H1 (cell line): Measurements from ENCODE around the gene ZNF652. TPM values are rescaled to one million over a fixed set of nuclear protein-coding genes. Genes with fewer than 3 reads are reported as not detected.
A peak's percentile ranks its signal among the peaks of the same experiment; 100 is the strongest.

Source experiments
- CTCF ChIA-PET: fragments of 300-600 bp; sonication (Branson Sonifier 250); formaldehyde crosslinking; loops from one replicate; lab custom pipeline; 2021; ENCODE audit not compliant: partially characterized antibody; lab: Charles Lee
- POLR2A ChIA-PET: fragments of 300-600 bp; sonication (Branson Sonifier 250); formaldehyde crosslinking; loops from one replicate; lab custom pipeline; 2021; ENCODE audit warnings: inconsistent platforms; ENCODE audit not compliant: partially characterized antibody; lab: Charles Lee
- DNase-seq, 2 experiments: peaks; one replicate each; pipeline versions ENCODE4 v3.0.0 to v3.0.0-alpha.2; 2010 to 2022; ENCODE audit warnings: low spot score in 2 of 2, low read depth in 1 of 2, mixed read lengths in 1 of 2
- FAIRE-seq: peaks from 2 replicates; lab custom pipeline; 2011; peaks lifted over from hg19 to GRCh38; lab: Jason Lieb, UNC
- H2AFZ ChIP-seq: 2 replicates; pipeline ENCODE4 v1.8.1; 2012; ENCODE audit warnings: low read length, inconsistent platforms
- H2AK5ac ChIP-seq: 2 replicates; pipeline ENCODE4 v1.6.1; 2013; ENCODE audit warnings: low read depth, low read length
- H2BK120ac ChIP-seq: replicated peaks from 2 replicates; pipeline ENCODE3; 2013; ENCODE audit warnings: low read depth, low read length, inconsistent platforms
- H2BK12ac ChIP-seq: 2 replicates; pipeline ENCODE4 v1.6.1; 2013; ENCODE audit warnings: low read depth, low read length
- H2BK15ac ChIP-seq: 2 replicates; pipeline ENCODE4 v1.6.1; 2013; ENCODE audit warnings: low read length
- H2BK20ac ChIP-seq: 2 replicates; pipeline ENCODE4 v1.6.1; 2013; ENCODE audit warnings: low read length
- H2BK5ac ChIP-seq: 2 replicates; pipeline ENCODE4 v1.6.1; 2013; ENCODE audit warnings: low read depth, low read length
- H3K14ac ChIP-seq: 2 replicates; pipeline ENCODE4 v1.6.1; 2013; ENCODE audit warnings: inconsistent platforms; ENCODE audit not compliant: insufficient read length
- H3K18ac ChIP-seq: 2 replicates; pipeline ENCODE4 v1.6.1; 2013; ENCODE audit warnings: low read length; ENCODE audit errors: extremely low read depth
- H3K23ac ChIP-seq: 2 replicates; pipeline ENCODE4 v1.6.1; 2013; ENCODE audit warnings: inconsistent platforms; ENCODE audit not compliant: insufficient read length
- H3K23me2 ChIP-seq: 2 replicates; pipeline ENCODE4 v1.6.1; 2013; ENCODE audit warnings: low read depth, low read length
- H3K27ac ChIP-seq: 2 replicates; pipeline ENCODE4 v1.6.1; 2011; ENCODE audit warnings: low read depth, low read length, inconsistent platforms
- H3K27me3 ChIP-seq, 4 experiments: replicated peaks in 1 of 4; 1 replicate in 1 of 4; 2 replicates in 3 of 4; pipeline versions ENCODE4 v1.6.1 to v1.8.1; 2011 to 2013; ENCODE audit warnings: low read length in 3 of 4, mild to moderate bottlenecking in 3 of 4, inconsistent platforms in 2 of 4, mixed read lengths in 2 of 4, moderate library complexity in 1 of 4; ENCODE audit not compliant: control insufficient read depth in 3 of 4, insufficient read depth in 3 of 4; ENCODE audit errors: extremely low read depth in 1 of 4
- H3K36me3 ChIP-seq, 4 experiments: 2 replicates each; pipeline versions ENCODE4 v1.6.1 to v1.8.1; 2011 to 2013; ENCODE audit warnings: mild to moderate bottlenecking in 4 of 4, low read length in 3 of 4, moderate library complexity in 2 of 4, control low read depth in 1 of 4, inconsistent platforms in 1 of 4; ENCODE audit not compliant: insufficient read depth in 4 of 4, control insufficient read depth in 2 of 4
- H3K4ac ChIP-seq: replicated peaks from 2 replicates; pipeline ENCODE3; 2013; ENCODE audit warnings: low read length, low read depth, mixed read lengths, inconsistent platforms; ENCODE audit not compliant: insufficient read length
- H3K4me1 ChIP-seq, 4 experiments: replicated peaks in 1 of 4; 1 replicate in 1 of 4; 2 replicates in 3 of 4; pipeline versions ENCODE4 v1.6.1 to v1.8.1; 2011 to 2013; ENCODE audit warnings: low read length in 3 of 4, inconsistent platforms in 2 of 4, mixed read lengths in 1 of 4; ENCODE audit not compliant: insufficient read depth in 4 of 4, control insufficient read depth in 3 of 4
- H3K4me2 ChIP-seq, 2 experiments: 2 replicates each; pipeline versions ENCODE4 v1.6.1 to v1.8.1; 2011 to 2013; ENCODE audit warnings: low read depth in 2 of 2, low read length in 2 of 2, control low read depth in 1 of 2, inconsistent platforms in 1 of 2, mild to moderate bottlenecking in 1 of 2; ENCODE audit not compliant: insufficient read depth in 1 of 2
- H3K4me3 ChIP-seq, 4 experiments: fragments of 200-600, 300-600 bp in 1 of 4; sonication (generic), shearing (Covaris generic), sonication (Bioruptor Twin) in 1 of 4; 2 replicates each; pipeline versions ENCODE4 v1.5.1 to v1.8.1; 2011 to 2016; ENCODE audit warnings: low read length in 4 of 4, low read depth in 3 of 4, control low read depth in 2 of 4, inconsistent platforms in 2 of 4, mild to moderate bottlenecking in 2 of 4, mixed read lengths in 1 of 4, moderate library complexity in 1 of 4; ENCODE audit not compliant: insufficient read depth in 2 of 4; ENCODE audit errors: extremely low read depth in 1 of 4
- H3K56ac ChIP-seq: replicated peaks from 2 replicates; pipeline ENCODE3; 2013; ENCODE audit warnings: low read depth, mild to moderate bottlenecking, mixed read lengths, low read length, inconsistent platforms; ENCODE audit not compliant: insufficient read length
- H3K79me1 ChIP-seq: 2 replicates; pipeline ENCODE4 v1.6.1; 2013; ENCODE audit warnings: low read depth, low read length, control low read depth
- H3K79me2 ChIP-seq, 2 experiments: 2 replicates each; pipeline versions ENCODE4 v1.6.1 to v1.8.1; 2012 to 2013; ENCODE audit warnings: low read length in 2 of 2, mild to moderate bottlenecking in 2 of 2, inconsistent platforms in 1 of 2; ENCODE audit not compliant: insufficient read depth in 2 of 2, control insufficient read depth in 1 of 2
- H3K9ac ChIP-seq, 4 experiments: replicated peaks in 1 of 4; 1 replicate in 1 of 4; 2 replicates in 3 of 4; pipeline versions ENCODE4 v1.6.1 to v1.8.1; 2011 to 2013; ENCODE audit warnings: low read depth in 3 of 4, low read length in 3 of 4, control low read depth in 2 of 4, mild to moderate bottlenecking in 2 of 4, moderate library complexity in 2 of 4, inconsistent platforms in 1 of 4; ENCODE audit errors: extremely low read depth in 1 of 4
- H3K9me3 ChIP-seq, 2 experiments: 2 replicates each; pipeline versions ENCODE4 v1.6.1 to v1.8.1; 2012 to 2013; ENCODE audit warnings: mild to moderate bottlenecking in 2 of 2, moderate library complexity in 2 of 2, control low read depth in 1 of 2, inconsistent platforms in 1 of 2, low read depth in 1 of 2, low read length in 1 of 2, mixed read lengths in 1 of 2; ENCODE audit not compliant: insufficient read depth in 2 of 2
- H4K20me1 ChIP-seq, 2 experiments: replicated peaks in 1 of 2; 2 replicates each; pipeline versions ENCODE3 to v1.8.1; 2011 to 2013; ENCODE audit warnings: inconsistent platforms in 2 of 2, low read length in 2 of 2, mild to moderate bottlenecking in 1 of 2; ENCODE audit not compliant: insufficient read depth in 2 of 2, control insufficient read depth in 1 of 2
- H4K5ac ChIP-seq: 2 replicates; pipeline ENCODE4 v1.6.1; 2013; ENCODE audit warnings: low read length, low read depth, mixed read lengths, inconsistent platforms; ENCODE audit not compliant: insufficient read length
- H4K8ac ChIP-seq: 2 replicates; pipeline ENCODE4 v1.8.0; 2013; ENCODE audit warnings: mild to moderate bottlenecking, moderate library complexity, low read length, inconsistent platforms; ENCODE audit not compliant: insufficient read depth; ENCODE audit errors: extremely low read depth
- H4K91ac ChIP-seq: replicated peaks from 2 replicates; pipeline ENCODE3; 2013; ENCODE audit warnings: low read length, mixed read lengths, inconsistent platforms; ENCODE audit not compliant: insufficient read length
- ATF2 ChIP-seq: IDR thresholded peaks from 2 replicates; pipeline ENCODE4 v1.6.1; 2012; ENCODE audit warnings: low read length, inconsistent platforms
- KDM1A ChIP-seq: fragments of 200-600, 300-600 bp; sonication (generic); IDR thresholded peaks from 2 replicates; pipeline ENCODE4 v1.7.1; 2016; ENCODE audit warnings: mild to moderate bottlenecking, low read length, borderline replicate concordance
- SRF ChIP-seq: IDR thresholded peaks from 2 replicates; pipeline ENCODE4 v1.6.1; 2011; ENCODE audit warnings: mild to moderate bottlenecking, low read depth, low read length, moderate library complexity
- TAF1 ChIP-seq: IDR thresholded peaks from 2 replicates; pipeline ENCODE4 v1.6.1; 2011; ENCODE audit warnings: mild to moderate bottlenecking, low read depth, low read length
- WGBS, 2 experiments: shearing (Covaris generic) in 1 of 2; methylation state at CpG; one replicate each; pipeline versions ENCODE4 v1.1.6 to v1.1.7; 2013 to 2015; ENCODE audit warnings: low lambda C conversion rate in 2 of 2, mixed read lengths in 2 of 2, inconsistent platforms in 1 of 2, low coverage in 1 of 2, missing lambda C conversion rate in 1 of 2; ENCODE audit not compliant: insufficient replicate concordance in 2 of 2, insufficient coverage in 1 of 2, insufficient read length in 1 of 2; ENCODE audit errors: extremely low coverage in 1 of 2, missing lambda C conversion rate in 1 of 2; 5-methylcytosine and 5-hydroxymethylcytosine counted together
- polyA plus RNA-seq, 7 experiments: library from polyadenylated mRNA; depleted of rRNA in 3 of 7; stranded (reverse) in 5 of 7; unstranded in 2 of 7; fragments of >200 nt in 5 of 7; fragments of 200-250 nt in 2 of 7; gene quantifications; 1 replicate in 5 of 7; 2 replicates in 1 of 7; 4 replicates in 1 of 7; pipeline versions ENCODE4 v1.2.1 to v1.2.3, GENCODE V29; 2011 to 2013; ENCODE audit warnings: missing spikeins in 2 of 7, mixed read lengths in 2 of 7
- total RNA-seq: library from RNA; stranded (reverse); fragmentation: NEBNext Ultra II Directional; extraction: Animal tissue kit (Norgen Biotek cat#: 25700); gene quantifications from 2 replicates; pipeline ENCODE4 v1.2.1, GENCODE V29; 2021

ZNF652 gene
- total and polyA plus RNA-seq, 2 of the 8 experiments (the other 6 are each of a cell fraction or from before 2014, with no cell fraction given), result 13.5 to 39.6 TPM

GRCh38 chr17:49362723-49363117 lies 670 bp upstream of the ZNF652 start:
- Histone ChIP-seq H3K27ac (no peak overlapping the region), H3K9ac (peak overlapping the region in 3 of 4 experiments; percentile 10 to 67 (median 34); a peak in 4 of 7 replicates), H4K20me1 (peaks cover 2 to 4% of the 10 kb centered on the region in 2 experiments), H2AK5ac (no peak overlapping the region), H3K56ac (peak overlapping the region; percentile 43), H3K79me2 (peaks cover 10 to 36% of the 10 kb centered on the region in 2 experiments; a peak in 3 of 4 replicates), H3K79me1 (peaks cover 5% of the 10 kb centered on the region; the same call in 1 of the 2 replicates), H2BK5ac (0 out of 2 replicates have a peak overlapping the region, but pooled peaks have one; percentile 40), H3K27me3 (no peaks in the 10 kb centered on the region), H3K23ac (no peak overlapping the region), H2BK120ac (no peak overlapping the region), H3K4me1 (peaks cover 5 to 14% (median 7%) of the 10 kb centered on the region in 4 experiments; a peak in 6 of 7 replicates), H3K36me3 (no peaks in the 10 kb centered on the region), H3K23me2 (peaks cover 11% of the 10 kb centered on the region), H2BK20ac (no peak overlapping the region; the same call in 1 of the 2 replicates), H3K4me3 (peak overlapping the region; percentile 50 to 98 (median 78)), H3K9me3 (no peaks in the 10 kb centered on the region), H3K14ac (no peak overlapping the region), H2AFZ (peak overlapping the region; percentile 43; the same call in 1 of the 2 replicates), H3K4ac (no peak overlapping the region), H4K8ac (no peak overlapping the region), H4K91ac (peak overlapping the region; percentile 41), H3K18ac (peak overlapping the region; percentile 66; the same call in 1 of the 2 replicates), H3K4me2 (peak overlapping the region; percentile 77 to 92), H4K5ac (no peak overlapping the region), H2BK12ac (peak overlapping the region; percentile 32; the same call in 1 of the 2 replicates), H2BK15ac (peak overlapping the region; percentile 90; the same call in 1 of the 2 replicates)
- FAIRE-seq (no peak), DNase-seq (no peak)
- WGBS, 2 experiments, result 20% methylated on average over 10 of the region's 10 CpGs; no CpG with 5 or more reads in 1 of the 2 experiments
- ChIA-PET CTCF (interaction anchor here (1.1 to 3.1 kb wide), 6 partner anchors 9 to 48 kb away, joined by 3 to 10 read pairs (median 4); no protein-coding TSS in a partner anchor), POLR2A (interaction anchor here (0.5 to 1.5 kb wide), 6 partner anchors 9 to 128 kb away, joined by 3 to 5 read pairs (median 4); no protein-coding TSS in a partner anchor)
- TF ChIP-seq ATF2, result no peak
- TF ChIP-seq TAF1, result no peak
- no peak for TF ChIP-seq KDM1A
- TF ChIP-seq SRF, result no peak
